ENCODE data around the gene IFNL4. TPM values are rescaled to one million over a fixed set of nuclear protein-coding genes. Genes with fewer than 3 reads are reported as not detected.

IFNL4 gene
- total RNA-seq, 5 donors from 2014 or later (not counting 1 experiment from before 2014, with no cell fraction given), result not detected

GRCh38 chr19:39200803-39201115 is 47.9 kb downstream of the IFNL4 start:
- Histone ChIP-seq H3K4me3 (ENCODE audit: control insufficient read depth in 1 of 2, extremely low read depth in 1 of 2, low read length in 1 of 2) (no peak overlapping the region), H3K27ac (ENCODE audit: low read length) (no peak overlapping the region), H3K36me3 (ENCODE audit: control insufficient read depth in 2 of 2, extremely low read depth in 1 of 2, insufficient read depth in 1 of 2, low read length in 1 of 2) (no peaks in the 10 kb centered on the region), H3K27me3 (replicated peaks in 1 of 2; ENCODE audit: control insufficient read depth in 2 of 2, extremely low read depth in 1 of 2, insufficient read depth in 2 of 2, low read length in 1 of 2) (peaks cover 11 to 91% of the 10 kb centered on the region in 2 experiments), H3K4me1 (ENCODE audit: control insufficient read depth in 1 of 2, extremely low read depth in 1 of 2, insufficient read depth in 2 of 2, low read length in 2 of 2) (peaks cover 0 to 15% of the 10 kb centered on the region in 2 experiments), H3K9me3 (no peaks in the 10 kb centered on the region)
- WGBS (ENCODE audit: insufficient coverage), result 90% methylated on average over 3 of the region's 3 CpGs
- ChIA-PET CTCF (no interaction called here), POLR2A (no interaction called here)
- ATAC-seq (replicated peaks in 1 of 4), result no peak
- H3K27ac Mint-ChIP-seq, result no peak overlapping the region
- H3K9me3 Mint-ChIP-seq, result no peaks in the 10 kb centered on the region
- H3K4me1 Mint-ChIP-seq, result peaks cover 13 to 16% (median 14%) of the 10 kb centered on the region in 3 donors
- peaks cover 54 to 83% of the 10 kb centered on the region in 2 donors for H3K27me3 Mint-ChIP-seq
- no peak for DNase-seq
- H3K36me3 Mint-ChIP-seq, result no peaks in the 10 kb centered on the region
- H3K4me3 Mint-ChIP-seq, result no peak overlapping the region

- DNase-seq (no peak), ATAC-seq (replicated peaks in 1 of 4) (no peak)
- WGBS (ENCODE audit: insufficient coverage), result 84% methylated on average over 32 of the region's 32 CpGs
- H3K9me3 Mint-ChIP-seq, result no peaks in the 10 kb centered on the region
- H3K4me1 ChIP-seq (ENCODE audit: control insufficient read depth in 1 of 2, extremely low read depth in 1 of 2, insufficient read depth in 2 of 2, low read length in 2 of 2), result peaks cover 0 to 20% of the 10 kb centered on the region in 2 experiments
- H3K4me3 ChIP-seq (ENCODE audit: control insufficient read depth in 1 of 2, extremely low read depth in 1 of 2, low read length in 1 of 2), result no peak overlapping the region
- peaks cover 54 to 84% of the 10 kb centered on the region in 2 donors for H3K27me3 Mint-ChIP-seq
- H3K27me3 ChIP-seq (replicated peaks in 1 of 2; ENCODE audit: control insufficient read depth in 2 of 2, extremely low read depth in 1 of 2, insufficient read depth in 2 of 2, low read length in 1 of 2), result peaks cover 11 to 96% of the 10 kb centered on the region in 2 experiments
- ChIA-PET POLR2A (no interaction called here), CTCF (no interaction called here)
- peaks cover 18 to 22% (median 19%) of the 10 kb centered on the region in 3 donors for H3K4me1 Mint-ChIP-seq
- no peaks in the 10 kb centered on the region for H3K36me3 Mint-ChIP-seq
- no peak overlapping the region for H3K4me3 Mint-ChIP-seq
- H3K27ac ChIP-seq (ENCODE audit: low read length), result no peak overlapping the region
- no peaks in the 10 kb centered on the region for H3K9me3 ChIP-seq
- H3K36me3 ChIP-seq (ENCODE audit: control insufficient read depth in 2 of 2, extremely low read depth in 1 of 2, insufficient read depth in 1 of 2, low read length in 1 of 2), result no peaks in the 10 kb centered on the region
- no peak overlapping the region for H3K27ac Mint-ChIP-seq
Observed at GRCh38 chr19:39200066-39200802, 48.4 kb downstream of the IFNL4 start.

- CTCF ChIA-PET, result no interaction called here
- POLR2A ChIA-PET, result no interaction called here
- Mint-ChIP-seq H3K36me3 (no peaks in the 10 kb centered on the region), H3K9me3 (no peaks in the 10 kb centered on the region), H3K27ac (no peak overlapping the region), H3K27me3 (peaks cover 54 to 84% of the 10 kb centered on the region in 2 donors), H3K4me3 (no peak overlapping the region), H3K4me1 (peaks cover 22 to 26% (median 22%) of the 10 kb centered on the region in 3 donors)
- Histone ChIP-seq H3K4me3 (ENCODE audit: control insufficient read depth in 1 of 2, extremely low read depth in 1 of 2, low read length in 1 of 2) (no peak overlapping the region), H3K36me3 (ENCODE audit: control insufficient read depth in 2 of 2, extremely low read depth in 1 of 2, insufficient read depth in 1 of 2, low read length in 1 of 2) (no peaks in the 10 kb centered on the region), H3K27ac (ENCODE audit: low read length) (no peak overlapping the region), H3K9me3 (no peaks in the 10 kb centered on the region), H3K4me1 (ENCODE audit: control insufficient read depth in 1 of 2, extremely low read depth in 1 of 2, insufficient read depth in 2 of 2, low read length in 2 of 2) (peaks cover 0 to 22% of the 10 kb centered on the region in 2 experiments), H3K27me3 (replicated peaks in 1 of 2; ENCODE audit: control insufficient read depth in 2 of 2, extremely low read depth in 1 of 2, insufficient read depth in 2 of 2, low read length in 1 of 2) (peaks cover 7 to 95% of the 10 kb centered on the region in 2 experiments)
- ATAC-seq (replicated peaks in 1 of 4), result no peak
- 73% methylated on average over 8 of the region's 11 CpGs for WGBS (ENCODE audit: insufficient coverage)
- no peak for DNase-seq
Observed at GRCh38 chr19:39199025-39199424, 49.6 kb downstream of the IFNL4 start.

GRCh38 chr19:39197808-39198207 is 50.8 kb downstream of the IFNL4 start:
- H3K4me1 Mint-ChIP-seq, result peaks cover 22 to 26% (median 22%) of the 10 kb centered on the region in 3 donors
- ATAC-seq (replicated peaks in 1 of 4), result no peak
- Histone ChIP-seq H3K4me1 (ENCODE audit: control insufficient read depth in 1 of 2, extremely low read depth in 1 of 2, insufficient read depth in 2 of 2, low read length in 2 of 2) (peaks cover 0 to 22% of the 10 kb centered on the region in 2 experiments), H3K4me3 (ENCODE audit: control insufficient read depth in 1 of 2, extremely low read depth in 1 of 2, low read length in 1 of 2) (no peak overlapping the region), H3K36me3 (ENCODE audit: control insufficient read depth in 2 of 2, extremely low read depth in 1 of 2, insufficient read depth in 1 of 2, low read length in 1 of 2) (no peaks in the 10 kb centered on the region), H3K27me3 (replicated peaks in 1 of 2; ENCODE audit: control insufficient read depth in 2 of 2, extremely low read depth in 1 of 2, insufficient read depth in 2 of 2, low read length in 1 of 2) (peaks cover 7 to 94% of the 10 kb centered on the region in 2 experiments), H3K9me3 (no peaks in the 10 kb centered on the region), H3K27ac (ENCODE audit: low read length) (no peak overlapping the region)
- ChIA-PET CTCF (no interaction called here), POLR2A (no interaction called here)
- WGBS (ENCODE audit: insufficient coverage), result 20% methylated on average over 1 of the region's 5 CpGs
- no peaks in the 10 kb centered on the region for H3K36me3 Mint-ChIP-seq
- peak overlapping the region in 2 of 3 donors; percentile 31 to 54 for H3K4me3 Mint-ChIP-seq
- no peaks in the 10 kb centered on the region for H3K9me3 Mint-ChIP-seq
- H3K27me3 Mint-ChIP-seq, result peaks cover 56 to 81% of the 10 kb centered on the region in 2 donors
- no peak for DNase-seq
- no peak overlapping the region for H3K27ac Mint-ChIP-seq

GRCh38 chr19:39196860-39197562 is 51.6 kb downstream of the IFNL4 start, which contains the start of gene NCCRP1:
NCCRP1 (plus strand) TSS chr19:39196964; CDS start chr19:39196983, 19 bp downstream.
- H3K27me3 ChIP-seq (replicated peaks in 1 of 2; ENCODE audit: control insufficient read depth in 2 of 2, extremely low read depth in 1 of 2, insufficient read depth in 2 of 2, low read length in 1 of 2), result peaks cover 7 to 93% of the 10 kb centered on the region in 2 experiments
- Mint-ChIP-seq H3K4me3 (peak within 1 kb of the TSS; percentile 31 to 60 (median 42)), H3K27me3 (peaks cover 51 to 77% of the 10 kb centered on the region in 2 donors), H3K36me3 (no peaks in the 10 kb centered on the region), H3K9me3 (no peaks in the 10 kb centered on the region), H3K4me1 (peaks cover 22 to 26% (median 22%) of the 10 kb centered on the region in 3 donors), H3K27ac (no peak within 1 kb of the TSS)
- CTCF ChIA-PET, result no interaction called here
- DNase-seq (peak in 4 of 35 experiments; percentile 5 to 18 (median 8)), ATAC-seq (replicated peaks in 1 of 4) (peak; percentile 14 to 36 (median 22))
- no peaks in the 10 kb centered on the region for H3K9me3 ChIP-seq
- peaks cover 0 to 22% of the 10 kb centered on the region in 2 experiments for H3K4me1 ChIP-seq (ENCODE audit: control insufficient read depth in 1 of 2, extremely low read depth in 1 of 2, insufficient read depth in 2 of 2, low read length in 2 of 2)
- POLR2A ChIA-PET, result no interaction called here
- H3K27ac ChIP-seq (ENCODE audit: low read length), result no peak within 1 kb of the TSS
- H3K36me3 ChIP-seq (ENCODE audit: control insufficient read depth in 2 of 2, extremely low read depth in 1 of 2, insufficient read depth in 1 of 2, low read length in 1 of 2), result no peaks in the 10 kb centered on the region
- no peak within 1 kb of the TSS for H3K4me3 ChIP-seq (ENCODE audit: control insufficient read depth in 1 of 2, extremely low read depth in 1 of 2, low read length in 1 of 2)
- WGBS (ENCODE audit: insufficient coverage), result 6% methylated on average over 50 of the region's 51 CpGs

GRCh38 chr19:39196320-39196719 is 52.3 kb downstream of the IFNL4 start:
- H3K27ac Mint-ChIP-seq, result no peak overlapping the region

More at GRCh38 chr19:39196320-39196719, 52.3 kb downstream of the IFNL4 start:
- peaks cover 45 to 76% of the 10 kb centered on the region in 2 donors for H3K27me3 Mint-ChIP-seq
- H3K27ac ChIP-seq (ENCODE audit: low read length), result no peak overlapping the region
- no peaks in the 10 kb centered on the region for H3K36me3 Mint-ChIP-seq
- H3K9me3 ChIP-seq, result no peaks in the 10 kb centered on the region
- DNase-seq, result no peak
- H3K27me3 ChIP-seq (replicated peaks in 1 of 2; ENCODE audit: control insufficient read depth in 2 of 2, extremely low read depth in 1 of 2, insufficient read depth in 2 of 2, low read length in 1 of 2), result peaks cover 7 to 92% of the 10 kb centered on the region in 2 experiments
- peak overlapping the region in 1 of 3 donors; percentile 60 for H3K4me3 Mint-ChIP-seq
- H3K4me1 ChIP-seq (ENCODE audit: control insufficient read depth in 1 of 2, extremely low read depth in 1 of 2, insufficient read depth in 2 of 2, low read length in 2 of 2), result peaks cover 0 to 22% of the 10 kb centered on the region in 2 experiments
- POLR2A ChIA-PET, result interaction anchor here in 1 of 2 donors (0.6 kb wide), 1 partner anchor 177 kb away, joined by 5 read pairs; no protein-coding TSS in a partner anchor
- H3K4me1 Mint-ChIP-seq, result peaks cover 22 to 26% (median 22%) of the 10 kb centered on the region in 3 donors
- WGBS (ENCODE audit: insufficient coverage), result 24% methylated on average over 6 of the region's 7 CpGs
- no peaks in the 10 kb centered on the region for H3K9me3 Mint-ChIP-seq
- H3K4me3 ChIP-seq (ENCODE audit: control insufficient read depth in 1 of 2, extremely low read depth in 1 of 2, low read length in 1 of 2), result no peak overlapping the region
- ATAC-seq (replicated peaks in 1 of 4), result peak in 1 of 4 experiments; percentile 16
- H3K36me3 ChIP-seq (ENCODE audit: control insufficient read depth in 2 of 2, extremely low read depth in 1 of 2, insufficient read depth in 1 of 2, low read length in 1 of 2), result no peaks in the 10 kb centered on the region
- CTCF ChIA-PET, result no interaction called here

Measured in T-cell (primary cell).